DOHH2 (cell line): ENCODE measurements around the gene FGFBP1.

Experiments
- H3F3A ChIP-seq: fragments of 200-600 bp; sonication (generic), shearing (Covaris generic); 2 replicates; pipeline ENCODE4 v1.6.0; 2016; ENCODE audit warnings: antibody characterized with exemption, mild to moderate bottlenecking; ENCODE audit not compliant: control insufficient read depth, insufficient read depth
- H3K27ac ChIP-seq: fragments of 200-600 bp; sonication (generic); 2 replicates; pipeline ENCODE4 v1.5.1; 2014; ENCODE audit warnings: low read depth, mild to moderate bottlenecking, low read length, moderate library complexity
- H3K27me3 ChIP-seq: fragments of 200-600 bp; sonication (generic); 2 replicates; pipeline ENCODE4 v1.6.1; 2014; ENCODE audit warnings: mild to moderate bottlenecking, low read length, mixed read lengths; ENCODE audit not compliant: control insufficient read depth
- H3K36me3 ChIP-seq: fragments of 200-600 bp; sonication (generic); 2 replicates; pipeline ENCODE4 v1.6.1; 2014; ENCODE audit warnings: mild to moderate bottlenecking, low read length, moderate library complexity, mixed read lengths; ENCODE audit not compliant: control insufficient read depth
- H3K4me1 ChIP-seq: fragments of 200-600 bp; sonication (generic); 2 replicates; pipeline ENCODE4 v1.6.1; 2014; ENCODE audit warnings: mild to moderate bottlenecking, low read length, mixed read lengths; ENCODE audit not compliant: control insufficient read depth
- H3K4me2 ChIP-seq: fragments of 200-600 bp; sonication (generic); 2 replicates; pipeline ENCODE4 v1.6.0; 2014; ENCODE audit warnings: mild to moderate bottlenecking, low read length, moderate library complexity
- H3K4me3 ChIP-seq: fragments of 200-600 bp; sonication (generic); 2 replicates; pipeline ENCODE4 v1.5.1; 2014; ENCODE audit warnings: mild to moderate bottlenecking, low read length, mixed read lengths
- H3K79me2 ChIP-seq: fragments of 200-600 bp; sonication (generic); 2 replicates; pipeline ENCODE4 v1.6.1; 2014; ENCODE audit warnings: mild to moderate bottlenecking, low read length, mixed read lengths; ENCODE audit not compliant: control insufficient read depth
- H3K9me2 ChIP-seq: fragments of 200-600 bp; sonication (generic); replicated peaks from 2 replicates; pipeline ENCODE4 v1.6.1; 2014; ENCODE audit warnings: mild to moderate bottlenecking, low read length, mixed read lengths; ENCODE audit not compliant: control insufficient read depth
- H3K9me3 ChIP-seq: fragments of 200-600 bp; sonication (generic); 2 replicates; pipeline ENCODE4 v1.6.1; 2014; ENCODE audit warnings: antibody characterized with exemption, low read length, mixed read lengths; ENCODE audit not compliant: control insufficient read depth, insufficient read depth
- H4K20me1 ChIP-seq: fragments of 200-600 bp; sonication (generic); 2 replicates; pipeline ENCODE4 v1.6.0; 2014; ENCODE audit warnings: low read depth, mild to moderate bottlenecking, antibody characterized with exemption, low read length, moderate library complexity; ENCODE audit not compliant: control insufficient read depth, insufficient read depth
- EZH2phosphoT487 ChIP-seq: fragments of 200-600 bp; sonication (generic); IDR thresholded peaks from 2 replicates; pipeline ENCODE4 v1.6.1; 2017; ENCODE audit warnings: borderline replicate concordance, mild to moderate bottlenecking, antibody characterized with exemption, low read length, moderate library complexity, mixed read lengths
- TF ChIP-seq, protein P1 (sequence below): fragments of 200-600 bp; sonication (generic); IDR thresholded peaks from one replicate; pipeline ENCODE4 v1.5.1; 2014; ENCODE audit warnings: antibody characterized with exemption, mild to moderate bottlenecking, low read depth, low read length; ENCODE audit not compliant: poor library complexity, severe bottlenecking

The FGFBP1 gene

DNA sequence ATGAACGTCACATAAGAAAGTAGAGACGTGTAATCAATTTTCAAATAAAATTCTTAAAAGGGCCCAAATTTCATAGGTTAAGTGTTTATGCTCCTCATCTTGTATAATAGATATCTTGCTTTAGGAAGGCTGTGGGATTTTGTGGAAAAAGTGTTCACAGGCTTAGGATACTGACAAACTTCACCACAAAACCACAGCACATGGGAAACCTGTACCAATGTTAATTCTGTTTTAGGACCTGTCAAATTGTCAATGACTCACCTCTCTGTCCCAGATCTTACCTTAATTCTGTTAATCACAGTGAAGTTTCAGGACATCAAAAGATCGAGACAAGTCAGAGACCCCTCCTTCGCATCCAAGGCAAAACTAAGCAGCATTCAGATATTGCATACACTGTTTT lies 24.2 kb downstream of the FGFBP1 start:
- H3K4me1 ChIP-seq: no peaks in the 10 kb centered on the region
- H3K79me2 ChIP-seq: no peaks in the 10 kb centered on the region
- no peaks in the 10 kb centered on the region for H3K36me3 ChIP-seq
- H3K27me3 ChIP-seq: peaks cover 15% of the 10 kb centered on the region
- no peaks in the 10 kb centered on the region for H3F3A ChIP-seq
- no peak for TF ChIP-seq EZH2phosphoT487
- H3K27ac ChIP-seq: no peak overlapping the region
- H3K4me2 ChIP-seq: no peak overlapping the region
- no peaks in the 10 kb centered on the region for H3K9me3 ChIP-seq
- H4K20me1 ChIP-seq: no peaks in the 10 kb centered on the region
- H3K9me2 ChIP-seq: no peaks in the 10 kb centered on the region
- no peak overlapping the region for H3K4me3 ChIP-seq

DNA sequence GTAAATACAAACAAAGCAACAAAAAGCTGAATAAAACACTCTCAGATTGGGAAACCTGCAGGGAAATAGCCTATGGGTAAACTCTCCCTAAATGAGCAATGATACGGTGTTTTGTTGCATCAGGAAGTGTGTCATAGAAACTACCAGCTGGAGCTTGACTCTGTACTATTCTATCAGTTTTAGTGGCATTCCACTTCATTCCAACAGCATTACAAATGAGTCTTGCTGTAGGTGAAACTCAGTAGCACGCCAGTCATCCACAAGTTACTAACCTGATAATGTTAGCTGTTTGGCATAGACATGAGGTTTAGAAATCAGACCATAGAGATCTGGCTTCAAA lies 24.9 kb downstream of the FGFBP1 start:
- H3K27ac ChIP-seq: no peak overlapping the region
- no peaks in the 10 kb centered on the region for H3K9me2 ChIP-seq
- H3F3A ChIP-seq: no peaks in the 10 kb centered on the region
- H3K36me3 ChIP-seq: no peaks in the 10 kb centered on the region
- H3K4me2 ChIP-seq: no peak overlapping the region
- no peaks in the 10 kb centered on the region for H3K9me3 ChIP-seq
- TF ChIP-seq, protein P1, sequence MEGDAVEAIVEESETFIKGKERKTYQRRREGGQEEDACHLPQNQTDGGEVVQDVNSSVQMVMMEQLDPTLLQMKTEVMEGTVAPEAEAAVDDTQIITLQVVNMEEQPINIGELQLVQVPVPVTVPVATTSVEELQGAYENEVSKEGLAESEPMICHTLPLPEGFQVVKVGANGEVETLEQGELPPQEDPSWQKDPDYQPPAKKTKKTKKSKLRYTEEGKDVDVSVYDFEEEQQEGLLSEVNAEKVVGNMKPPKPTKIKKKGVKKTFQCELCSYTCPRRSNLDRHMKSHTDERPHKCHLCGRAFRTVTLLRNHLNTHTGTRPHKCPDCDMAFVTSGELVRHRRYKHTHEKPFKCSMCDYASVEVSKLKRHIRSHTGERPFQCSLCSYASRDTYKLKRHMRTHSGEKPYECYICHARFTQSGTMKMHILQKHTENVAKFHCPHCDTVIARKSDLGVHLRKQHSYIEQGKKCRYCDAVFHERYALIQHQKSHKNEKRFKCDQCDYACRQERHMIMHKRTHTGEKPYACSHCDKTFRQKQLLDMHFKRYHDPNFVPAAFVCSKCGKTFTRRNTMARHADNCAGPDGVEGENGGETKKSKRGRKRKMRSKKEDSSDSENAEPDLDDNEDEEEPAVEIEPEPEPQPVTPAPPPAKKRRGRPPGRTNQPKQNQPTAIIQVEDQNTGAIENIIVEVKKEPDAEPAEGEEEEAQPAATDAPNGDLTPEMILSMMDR: no peak
- no peak for TF ChIP-seq EZH2phosphoT487
- no peaks in the 10 kb centered on the region for H4K20me1 ChIP-seq
- H3K4me1 ChIP-seq: no peaks in the 10 kb centered on the region
- peaks cover 15% of the 10 kb centered on the region for H3K27me3 ChIP-seq
- H3K4me3 ChIP-seq: no peak overlapping the region
- H3K79me2 ChIP-seq: no peaks in the 10 kb centered on the region

DNA sequence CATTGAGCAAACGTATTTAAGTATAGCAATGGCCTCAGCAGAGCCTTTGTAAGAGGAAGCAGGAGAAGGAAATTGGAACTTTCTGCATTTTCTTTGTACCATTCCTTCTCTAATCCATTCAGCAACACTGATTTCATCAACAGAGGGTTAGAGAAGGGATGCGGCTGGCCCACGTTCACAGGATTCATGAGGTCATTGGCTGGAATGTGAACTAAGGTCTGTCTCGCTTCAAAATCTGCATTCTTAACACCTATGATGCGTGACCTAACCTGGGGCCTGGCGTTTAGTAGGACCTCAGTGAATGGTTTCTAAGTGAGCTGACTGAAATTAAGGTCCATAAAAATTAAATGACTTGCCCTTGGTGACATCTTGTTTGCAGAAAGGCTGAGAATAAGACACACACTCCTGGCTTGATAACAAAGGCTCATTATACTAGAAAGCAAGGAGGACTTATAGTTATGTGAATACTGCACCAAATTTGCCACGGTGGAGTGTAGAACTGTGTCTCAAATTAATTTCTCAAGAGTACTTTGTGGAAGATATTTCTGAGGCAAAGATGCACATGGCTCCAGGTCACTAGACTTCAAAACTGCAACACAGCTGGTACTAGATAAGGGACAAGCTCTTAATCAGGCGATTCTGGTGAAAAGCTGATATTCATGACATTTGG lies 25.4 kb downstream of the FGFBP1 start:
- no peaks in the 10 kb centered on the region for H3K4me1 ChIP-seq
- no peaks in the 10 kb centered on the region for H3K36me3 ChIP-seq
- no peak for TF ChIP-seq EZH2phosphoT487
- TF ChIP-seq, protein P1: no peak
- H3K79me2 ChIP-seq: no peaks in the 10 kb centered on the region
- H3K4me3 ChIP-seq: no peak overlapping the region
- H3K27me3 ChIP-seq: peaks cover 15% of the 10 kb centered on the region
- no peaks in the 10 kb centered on the region for H3K9me2 ChIP-seq
- no peaks in the 10 kb centered on the region for H3K9me3 ChIP-seq
- no peak overlapping the region for H3K4me2 ChIP-seq
- no peak overlapping the region for H3K27ac ChIP-seq
- H3F3A ChIP-seq: no peaks in the 10 kb centered on the region
- no peaks in the 10 kb centered on the region for H4K20me1 ChIP-seq

DNA sequence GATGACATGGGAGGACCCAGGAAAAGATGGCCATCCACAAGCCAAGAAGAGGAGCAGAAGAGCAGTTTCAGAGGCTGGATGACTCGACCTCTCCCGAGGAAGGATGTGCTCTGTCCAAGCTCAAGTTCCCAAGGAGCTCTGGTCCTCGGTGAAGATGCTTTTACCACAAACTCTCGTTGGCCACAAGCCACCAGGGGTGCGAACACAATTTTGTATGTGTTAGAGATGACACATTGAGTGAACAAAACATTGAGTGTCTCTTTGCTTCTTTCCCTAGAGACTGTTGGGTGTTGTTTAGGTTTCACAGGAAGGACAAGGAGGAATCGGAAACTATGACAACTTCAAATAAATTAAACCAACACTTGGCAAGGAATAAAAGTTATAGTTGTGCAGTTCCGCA lies 26.3 kb downstream of the FGFBP1 start:
- peaks cover 15% of the 10 kb centered on the region for H3K27me3 ChIP-seq
- no peak overlapping the region for H3K27ac ChIP-seq
- H3K79me2 ChIP-seq: no peaks in the 10 kb centered on the region
- no peak overlapping the region for H3K4me3 ChIP-seq
- TF ChIP-seq, protein P1: no peak
- TF ChIP-seq EZH2phosphoT487: no peak
- H3K4me1 ChIP-seq: no peaks in the 10 kb centered on the region
- no peaks in the 10 kb centered on the region for H3K9me2 ChIP-seq
- H4K20me1 ChIP-seq: no peaks in the 10 kb centered on the region
- no peaks in the 10 kb centered on the region for H3K36me3 ChIP-seq
- H3K4me2 ChIP-seq: no peak overlapping the region
- H3K9me3 ChIP-seq: no peaks in the 10 kb centered on the region
- no peaks in the 10 kb centered on the region for H3F3A ChIP-seq
